GM12891 (cell line): ENCODE data around the gene EML6.

Source experiments
- POLR2A ChIP-seq: IDR thresholded peaks from 2 replicates; pipeline ENCODE4 v1.6.1; 2011; ENCODE audit warnings: low read depth, low read length, control low read depth
- POLR2AphosphoS5 ChIP-seq: IDR thresholded peaks from 2 replicates; pipeline ENCODE4 v1.6.1; 2011; ENCODE audit warnings: low read depth, low read length, control low read depth
- SPI1 ChIP-seq: IDR thresholded peaks from 2 replicates; pipeline ENCODE4 v1.6.1; 2011; ENCODE audit warnings: low read depth, low read length, control low read depth
- TAF1 ChIP-seq: IDR thresholded peaks from 2 replicates; pipeline ENCODE4 v1.6.1; 2011; ENCODE audit warnings: low read depth, low read length, control low read depth

GRCh38 chr2:54925022-54925421 lies 201.6 kb downstream of the EML6 start:
- no peak for TF ChIP-seq POLR2A
- no peak for TF ChIP-seq TAF1
- no peak for TF ChIP-seq SPI1
- no peak for TF ChIP-seq POLR2AphosphoS5
